SK-N-SH treated with all-trans-retinoic acid at 6 μM for 48 hours (cell line): ENCODE measurements around the gene CCL23.

Experiments used
- ATAC-seq: fragments of 200-7000 bp; cut with Tn5 transposase; 3 replicates; pipeline ENCODE4 v1.9.1; 2020; ENCODE audit warnings: mild to moderate bottlenecking, moderate library complexity
- ARNTL ChIP-seq: fragments of 450-650 bp; formaldehyde crosslinking; IDR thresholded peaks from 2 replicates; pipeline ENCODE4 v1.5.0; 2020; ENCODE audit warnings: low read depth, mild to moderate bottlenecking, moderate library complexity, borderline replicate concordance
- BACH2 ChIP-seq: fragments of 250-450 bp; sonication (Bioruptor Pico); IDR thresholded peaks from 2 replicates; pipeline ENCODE4 v1.9.0; 2021; ENCODE audit warnings: mild to moderate bottlenecking, borderline replicate concordance
- CSDC2 ChIP-seq: fragments of 250-450 bp; sonication (Bioruptor Pico); IDR thresholded peaks from 2 replicates; pipeline ENCODE4 v1.5.0; 2020; ENCODE audit warnings: mild to moderate bottlenecking, moderate library complexity
- ESRRG ChIP-seq: fragments of 250-450 bp; sonication (Bioruptor Pico); IDR thresholded peaks from 2 replicates; pipeline ENCODE4 v1.6.1; 2021; ENCODE audit warnings: mild to moderate bottlenecking
- GLIS3 ChIP-seq: fragments of 250-450 bp; sonication (Bioruptor Pico); IDR thresholded peaks from 2 replicates; pipeline ENCODE4 v1.5.0; 2020; ENCODE audit warnings: mild to moderate bottlenecking, moderate library complexity
- ISL1 ChIP-seq: fragments of 250-450 bp; sonication (Bioruptor Pico); IDR thresholded peaks from 2 replicates; pipeline ENCODE4 v2.1.2; 2022; ENCODE audit warnings: mild to moderate bottlenecking, moderate library complexity
- OSR1 ChIP-seq: fragments of 250-450 bp; sonication (Bioruptor Pico); IDR thresholded peaks from 2 replicates; pipeline ENCODE4 v1.8.0; 2022; ENCODE audit warnings: moderate library complexity, mild to moderate bottlenecking, inconsistent platforms
- PPARA ChIP-seq: fragments of 250-450 bp; sonication (Bioruptor Pico); IDR thresholded peaks from 2 replicates; pipeline ENCODE4 v1.5.0; 2020; ENCODE audit warnings: mild to moderate bottlenecking, borderline replicate concordance
- RARB ChIP-seq: fragments of 250-450 bp; sonication (Bioruptor Pico); IDR thresholded peaks from 2 replicates; pipeline ENCODE4 v1.8.0; 2021; ENCODE audit warnings: mild to moderate bottlenecking, moderate library complexity
- SNAI2 ChIP-seq: fragments of 250-450 bp; sonication (Bioruptor Pico); IDR thresholded peaks from 2 replicates; pipeline ENCODE4 v1.5.0; 2020; ENCODE audit warnings: mild to moderate bottlenecking, moderate library complexity
- TCF4 ChIP-seq: fragments of 250-450 bp; sonication (Bioruptor Pico); IDR thresholded peaks from 2 replicates; pipeline ENCODE4 v1.8.0; 2021; ENCODE audit warnings: mild to moderate bottlenecking, moderate library complexity, borderline replicate concordance
- TOX ChIP-seq: fragments of 250-450 bp; sonication (Bioruptor Pico); IDR thresholded peaks from 2 replicates; pipeline ENCODE4 v1.8.0; 2021; ENCODE audit warnings: mild to moderate bottlenecking, moderate library complexity, borderline replicate concordance
- ZC3H10 ChIP-seq: fragments of 250-450 bp; sonication (Bioruptor Pico); IDR thresholded peaks from 2 replicates; pipeline ENCODE4 v1.5.1; 2021; ENCODE audit warnings: mild to moderate bottlenecking, moderate library complexity
- ZFP3 ChIP-seq: fragments of 250-450 bp; sonication (Bioruptor Pico); IDR thresholded peaks from 2 replicates; pipeline ENCODE4 v1.5.0; 2020; ENCODE audit warnings: mild to moderate bottlenecking, moderate library complexity
- ZFP30 ChIP-seq: fragments of 450-650 bp; formaldehyde crosslinking; IDR thresholded peaks from 2 replicates; pipeline ENCODE4 v1.5.0; 2022; ENCODE audit warnings: mild to moderate bottlenecking, moderate library complexity
- ZNF565 ChIP-seq: fragments of 450-650 bp; formaldehyde crosslinking; conservative IDR thresholded peaks from 2 replicates; pipeline ENCODE4 v1.5.0; 2020; ENCODE audit warnings: low read depth, mild to moderate bottlenecking, moderate library complexity
- ZNF70 ChIP-seq: fragments of 450-650 bp; formaldehyde crosslinking; IDR thresholded peaks from 2 replicates; pipeline ENCODE4 v1.5.0; 2020; ENCODE audit warnings: mild to moderate bottlenecking, moderate library complexity
- ZNF8 ChIP-seq: fragments of 450-650 bp; formaldehyde crosslinking; IDR thresholded peaks from 2 replicates; pipeline ENCODE4 v1.5.0; 2020; ENCODE audit warnings: mild to moderate bottlenecking, moderate library complexity
- TF ChIP-seq, protein P1 (sequence below): fragments of 250-450 bp; sonication (Bioruptor Pico); IDR thresholded peaks from 2 replicates; pipeline ENCODE4 v1.5.1; 2020; ENCODE audit warnings: low read depth, mild to moderate bottlenecking, moderate library complexity
- TF ChIP-seq, protein P2 (sequence below): fragments of 250-450 bp; sonication (Bioruptor Pico); IDR thresholded peaks from 2 replicates; pipeline ENCODE4 v1.5.1; 2021; ENCODE audit warnings: mild to moderate bottlenecking, moderate library complexity
- TF ChIP-seq, protein P3 (sequence below): fragments of 250-450 bp; sonication (Bioruptor Pico); IDR thresholded peaks from 2 replicates; pipeline ENCODE4 v1.8.0; 2021; ENCODE audit warnings: low read depth, mild to moderate bottlenecking, moderate library complexity, borderline replicate concordance
- TF ChIP-seq, protein P4 (sequence below): fragments of 250-450 bp; sonication (Bioruptor Pico); IDR thresholded peaks from 2 replicates; pipeline ENCODE4 v1.5.0; 2020; ENCODE audit warnings: mild to moderate bottlenecking, moderate library complexity

CCL23 gene

DNA sequence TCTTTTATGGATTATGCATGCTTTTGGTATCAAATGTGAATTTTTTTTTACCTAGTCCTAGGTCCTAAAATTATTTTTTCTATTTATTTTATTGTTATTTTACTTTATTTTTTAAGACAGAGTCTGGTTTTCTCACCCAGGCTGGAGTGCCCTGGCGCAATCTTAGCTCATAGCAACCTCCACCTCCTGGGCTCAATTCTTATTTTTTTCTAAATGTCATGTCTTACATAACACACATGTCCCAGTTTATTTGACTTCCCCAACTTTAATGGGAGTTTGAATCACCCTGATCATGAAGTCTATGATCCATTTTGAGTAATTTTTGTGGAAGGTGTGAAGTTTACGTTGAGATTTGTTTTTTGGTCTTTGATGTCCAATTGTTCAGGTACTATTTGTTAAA, 43.0 kb upstream of the CCL23 start:
- TF ChIP-seq TCF4 (no peak), SNAI2 (CRISPR knock-in tag) (no peak), ZFP3 (CRISPR knock-in tag) (no peak), RARB (CRISPR knock-in tag) (no peak), ZNF565 (CRISPR knock-in tag) (no peak), ISL1 (CRISPR knock-in tag) (no peak), PPARA (no peak), CSDC2 (no peak), ZNF8 (CRISPR knock-in tag) (no peak), ZFP30 (CRISPR knock-in tag) (no peak), TOX (CRISPR knock-in tag) (no peak)
- no peak for ATAC-seq

DNA sequence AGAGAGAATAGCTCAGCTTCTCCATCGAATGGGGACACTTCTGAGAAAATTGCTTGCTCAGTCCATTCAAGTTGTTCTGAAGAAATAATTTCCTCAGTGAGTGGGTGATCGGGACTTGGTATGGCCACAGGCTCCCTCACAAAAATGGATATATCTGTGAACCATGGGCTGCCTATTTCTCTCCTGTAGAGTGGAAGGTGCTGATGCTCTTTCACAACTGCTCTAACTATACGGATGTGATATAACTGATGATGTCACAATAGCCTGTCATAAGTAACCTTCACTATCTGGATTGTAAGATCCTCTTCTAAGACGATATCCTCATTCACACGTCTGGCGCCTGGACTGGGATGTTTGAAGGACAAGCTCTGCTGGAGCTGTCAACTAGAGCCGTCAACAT, 41.6 kb upstream of the CCL23 start:
- TF ChIP-seq BACH2 (no peak), ARNTL (CRISPR knock-in tag) (no peak), OSR1 (CRISPR knock-in tag) (no peak), ZNF8 (CRISPR knock-in tag) (no peak), ISL1 (CRISPR knock-in tag) (no peak), TOX (CRISPR knock-in tag) (no peak), ESRRG (no peak), ZNF565 (CRISPR knock-in tag) (no peak), ZNF70 (no peak), CSDC2 (no peak)
- TF ChIP-seq, protein P1, sequence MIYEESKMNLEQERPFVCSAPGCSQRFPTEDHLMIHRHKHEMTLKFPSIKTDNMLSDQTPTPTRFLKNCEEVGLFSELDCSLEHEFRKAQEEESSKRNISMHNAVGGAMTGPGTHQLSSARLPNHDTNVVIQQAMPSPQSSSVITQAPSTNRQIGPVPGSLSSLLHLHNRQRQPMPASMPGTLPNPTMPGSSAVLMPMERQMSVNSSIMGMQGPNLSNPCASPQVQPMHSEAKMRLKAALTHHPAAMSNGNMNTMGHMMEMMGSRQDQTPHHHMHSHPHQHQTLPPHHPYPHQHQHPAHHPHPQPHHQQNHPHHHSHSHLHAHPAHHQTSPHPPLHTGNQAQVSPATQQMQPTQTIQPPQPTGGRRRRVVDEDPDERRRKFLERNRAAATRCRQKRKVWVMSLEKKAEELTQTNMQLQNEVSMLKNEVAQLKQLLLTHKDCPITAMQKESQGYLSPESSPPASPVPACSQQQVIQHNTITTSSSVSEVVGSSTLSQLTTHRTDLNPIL (CRISPR knock-in tag) = no peak
- TF ChIP-seq, protein P2, sequence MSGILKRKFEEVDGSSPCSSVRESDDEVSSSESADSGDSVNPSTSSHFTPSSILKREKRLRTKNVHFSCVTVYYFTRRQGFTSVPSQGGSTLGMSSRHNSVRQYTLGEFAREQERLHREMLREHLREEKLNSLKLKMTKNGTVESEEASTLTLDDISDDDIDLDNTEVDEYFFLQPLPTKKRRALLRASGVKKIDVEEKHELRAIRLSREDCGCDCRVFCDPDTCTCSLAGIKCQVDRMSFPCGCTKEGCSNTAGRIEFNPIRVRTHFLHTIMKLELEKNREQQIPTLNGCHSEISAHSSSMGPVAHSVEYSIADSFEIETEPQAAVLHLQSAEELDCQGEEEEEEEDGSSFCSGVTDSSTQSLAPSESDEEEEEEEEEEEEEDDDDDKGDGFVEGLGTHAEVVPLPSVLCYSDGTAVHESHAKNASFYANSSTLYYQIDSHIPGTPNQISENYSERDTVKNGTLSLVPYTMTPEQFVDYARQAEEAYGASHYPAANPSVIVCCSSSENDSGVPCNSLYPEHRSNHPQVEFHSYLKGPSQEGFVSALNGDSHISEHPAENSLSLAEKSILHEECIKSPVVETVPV (CRISPR knock-in tag) = no peak
- TF ChIP-seq, protein P3, sequence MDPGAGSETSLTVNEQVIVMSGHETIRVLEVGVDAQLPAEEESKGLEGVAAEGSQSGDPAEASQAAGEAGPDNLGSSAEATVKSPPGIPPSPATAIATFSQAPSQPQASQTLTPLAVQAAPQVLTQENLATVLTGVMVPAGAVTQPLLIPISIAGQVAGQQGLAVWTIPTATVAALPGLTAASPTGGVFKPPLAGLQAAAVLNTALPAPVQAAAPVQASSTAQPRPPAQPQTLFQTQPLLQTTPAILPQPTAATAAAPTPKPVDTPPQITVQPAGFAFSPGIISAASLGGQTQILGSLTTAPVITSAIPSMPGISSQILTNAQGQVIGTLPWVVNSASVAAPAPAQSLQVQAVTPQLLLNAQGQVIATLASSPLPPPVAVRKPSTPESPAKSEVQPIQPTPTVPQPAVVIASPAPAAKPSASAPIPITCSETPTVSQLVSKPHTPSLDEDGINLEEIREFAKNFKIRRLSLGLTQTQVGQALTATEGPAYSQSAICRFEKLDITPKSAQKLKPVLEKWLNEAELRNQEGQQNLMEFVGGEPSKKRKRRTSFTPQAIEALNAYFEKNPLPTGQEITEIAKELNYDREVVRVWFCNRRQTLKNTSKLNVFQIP = no peak
- TF ChIP-seq, protein P4, sequence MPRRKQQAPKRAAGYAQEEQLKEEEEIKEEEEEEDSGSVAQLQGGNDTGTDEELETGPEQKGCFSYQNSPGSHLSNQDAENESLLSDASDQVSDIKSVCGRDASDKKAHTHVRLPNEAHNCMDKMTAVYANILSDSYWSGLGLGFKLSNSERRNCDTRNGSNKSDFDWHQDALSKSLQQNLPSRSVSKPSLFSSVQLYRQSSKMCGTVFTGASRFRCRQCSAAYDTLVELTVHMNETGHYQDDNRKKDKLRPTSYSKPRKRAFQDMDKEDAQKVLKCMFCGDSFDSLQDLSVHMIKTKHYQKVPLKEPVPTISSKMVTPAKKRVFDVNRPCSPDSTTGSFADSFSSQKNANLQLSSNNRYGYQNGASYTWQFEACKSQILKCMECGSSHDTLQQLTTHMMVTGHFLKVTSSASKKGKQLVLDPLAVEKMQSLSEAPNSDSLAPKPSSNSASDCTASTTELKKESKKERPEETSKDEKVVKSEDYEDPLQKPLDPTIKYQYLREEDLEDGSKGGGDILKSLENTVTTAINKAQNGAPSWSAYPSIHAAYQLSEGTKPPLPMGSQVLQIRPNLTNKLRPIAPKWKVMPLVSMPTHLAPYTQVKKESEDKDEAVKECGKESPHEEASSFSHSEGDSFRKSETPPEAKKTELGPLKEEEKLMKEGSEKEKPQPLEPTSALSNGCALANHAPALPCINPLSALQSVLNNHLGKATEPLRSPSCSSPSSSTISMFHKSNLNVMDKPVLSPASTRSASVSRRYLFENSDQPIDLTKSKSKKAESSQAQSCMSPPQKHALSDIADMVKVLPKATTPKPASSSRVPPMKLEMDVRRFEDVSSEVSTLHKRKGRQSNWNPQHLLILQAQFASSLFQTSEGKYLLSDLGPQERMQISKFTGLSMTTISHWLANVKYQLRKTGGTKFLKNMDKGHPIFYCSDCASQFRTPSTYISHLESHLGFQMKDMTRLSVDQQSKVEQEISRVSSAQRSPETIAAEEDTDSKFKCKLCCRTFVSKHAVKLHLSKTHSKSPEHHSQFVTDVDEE = no peak
- ATAC-seq = no peak

DNA sequence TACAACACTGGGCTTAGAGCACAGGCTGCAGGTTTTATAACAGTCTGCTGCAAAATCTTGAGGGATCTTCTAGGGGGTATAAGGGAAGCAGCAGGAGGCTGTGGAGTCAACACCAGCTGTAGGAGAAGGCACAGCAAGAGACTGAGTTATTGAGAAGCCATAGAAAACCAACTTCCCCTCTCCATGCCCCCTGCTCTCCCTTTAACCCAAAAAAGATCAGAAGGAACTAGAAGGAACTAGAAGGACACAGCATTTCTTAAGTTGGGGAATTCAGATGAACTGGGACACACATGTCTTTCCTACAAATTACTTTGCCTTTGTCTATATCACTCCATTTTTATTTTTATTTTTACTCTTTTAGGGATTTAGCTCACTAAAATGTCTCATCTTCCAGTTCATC, 40.1 kb upstream of the CCL23 start:
- no peak for ATAC-seq
- TF ChIP-seq SNAI2 (CRISPR knock-in tag) (no peak), CSDC2 (no peak), ZNF8 (CRISPR knock-in tag) (no peak), GLIS3 (CRISPR knock-in tag) (no peak), RARB (CRISPR knock-in tag) (no peak), TOX (CRISPR knock-in tag) (no peak), ZFP3 (CRISPR knock-in tag) (no peak), ZC3H10 (CRISPR knock-in tag) (no peak), PPARA (no peak), ZNF565 (CRISPR knock-in tag) (no peak), ZNF70 (no peak)
- TF ChIP-seq, protein P1 (CRISPR knock-in tag) = no peak
- TF ChIP-seq, protein P4 = no peak
- TF ChIP-seq, protein P3 = no peak
- TF ChIP-seq, protein P2 (CRISPR knock-in tag) = no peak
